ENCODE results near the gene PARP4.

PARP4 gene

DNA sequence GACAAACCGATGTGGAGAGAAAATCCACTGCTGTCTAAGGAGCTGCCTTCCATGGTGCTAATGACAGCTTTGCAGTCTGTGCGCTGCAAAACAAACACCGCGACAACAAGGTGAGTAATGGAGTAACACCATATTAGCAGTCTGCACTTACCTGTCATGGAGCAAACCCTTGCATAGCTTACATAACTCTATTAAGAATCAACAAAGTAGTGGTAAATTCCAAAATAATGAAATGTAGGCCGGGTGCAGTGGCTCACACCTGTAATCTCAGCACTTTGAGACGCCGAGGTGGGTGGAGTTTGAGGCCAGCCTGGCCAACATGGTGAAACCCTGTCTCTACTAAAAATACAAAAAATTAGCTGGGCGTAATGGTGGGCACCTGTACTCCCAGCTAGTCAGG, 56.2 kb downstream of the PARP4 start:
- H3K4me3 ChIP-seq (replicated peaks; ENCODE audit: insufficient read depth, low read length) = no peak overlapping the region
- no peak for DNase-seq (ENCODE audit: low read depth in 1 of 2, low spot score in 1 of 2)
- H3K27me3 ChIP-seq (ENCODE audit: insufficient read depth, poor library complexity, severe bottlenecking) = no peaks in the 10 kb centered on the region
- no peak overlapping the region for H3K27ac ChIP-seq (replicated peaks)
- no peak for TF ChIP-seq GABPA (IDR thresholded peaks at IDR 0.05; ENCODE audit: low read depth)
- no peak for TF ChIP-seq REST (IDR thresholded peaks at IDR 0.05; ENCODE audit: insufficient replicate concordance, low read depth)
- no peak for TF ChIP-seq CTCF (IDR thresholded peaks at IDR 0.05; ENCODE audit: insufficient read depth, low read length)

DNA sequence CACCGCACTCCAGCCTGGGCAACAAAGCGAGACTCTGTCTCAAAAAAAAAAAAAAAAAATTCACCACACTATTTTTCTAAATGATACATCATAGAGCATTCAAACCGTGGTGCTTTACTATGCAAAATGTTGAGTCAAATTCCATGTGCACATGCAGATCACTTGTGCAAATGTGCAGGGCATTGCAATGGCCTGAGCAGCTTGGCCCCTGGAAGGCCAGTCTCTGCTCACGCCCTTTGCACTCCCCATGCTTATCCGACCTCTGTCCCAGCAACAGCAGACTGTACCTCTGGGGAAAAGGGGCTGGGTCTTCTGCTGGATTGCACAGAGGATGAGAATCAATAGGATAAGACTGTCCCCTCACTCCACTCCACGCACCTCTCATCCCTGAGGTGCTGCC, 58.5 kb downstream of the PARP4 start:
- TF ChIP-seq GABPA (IDR thresholded peaks at IDR 0.05; ENCODE audit: low read depth) (no peak), REST (IDR thresholded peaks at IDR 0.05; ENCODE audit: insufficient replicate concordance, low read depth) (no peak), SPI1 (IDR thresholded peaks at IDR 0.05; ENCODE audit: borderline replicate concordance, low read depth) (no peak), CTCF (IDR thresholded peaks at IDR 0.05; ENCODE audit: insufficient read depth, low read length) (no peak), POLR2AphosphoS5 (IDR thresholded peaks at IDR 0.05; ENCODE audit: low read depth) (no peak)
- no peak for DNase-seq (ENCODE audit: low read depth in 1 of 2, low spot score in 1 of 2)
- H3K4me3 ChIP-seq (replicated peaks; ENCODE audit: insufficient read depth, low read length) = no peak overlapping the region
- H3K27ac ChIP-seq (replicated peaks) = no peak overlapping the region
- H3K27me3 ChIP-seq (ENCODE audit: insufficient read depth, poor library complexity, severe bottlenecking) = no peaks in the 10 kb centered on the region

GRCh38 chr13:24452044-24452443, 60.5 kb downstream of the PARP4 start:
- Histone ChIP-seq H3K27me3 (ENCODE audit: insufficient read depth, poor library complexity, severe bottlenecking) (no peaks in the 10 kb centered on the region), H3K27ac (replicated peaks) (no peak overlapping the region), H3K4me3 (replicated peaks; ENCODE audit: insufficient read depth, low read length) (no peak overlapping the region)
- TF ChIP-seq POLR2AphosphoS5 (IDR thresholded peaks at IDR 0.05; ENCODE audit: low read depth) (no peak), SPI1 (IDR thresholded peaks at IDR 0.05; ENCODE audit: borderline replicate concordance, low read depth) (no peak), REST (IDR thresholded peaks at IDR 0.05; ENCODE audit: insufficient replicate concordance, low read depth) (no peak), CTCF (IDR thresholded peaks at IDR 0.05; ENCODE audit: insufficient read depth, low read length) (no peak), GABPA (IDR thresholded peaks at IDR 0.05; ENCODE audit: low read depth) (no peak)
- DNase-seq (ENCODE audit: low read depth in 1 of 2, low spot score in 1 of 2) = no peak

Data from HL-60 (cell line).